CD14-positive monocyte (primary cell): Measurements from ENCODE around the gene SLC39A3. TPM values are rescaled to one million over a fixed set of nuclear protein-coding genes. Genes with fewer than 3 reads are reported as not detected.
A peak's percentile ranks its signal among the peaks of the same experiment; 100 is the strongest.

Experiments used
- DNase-seq, 3 donors: peaks; one replicate each; pipeline ENCODE4 v3.0.0-alpha.2; 2011 to 2022
- H2AFZ ChIP-seq: 2 replicates; pipeline ENCODE4 v1.6.0; 2012; ENCODE audit warnings: mild to moderate bottlenecking, low read depth, low read length, inconsistent platforms; ENCODE audit not compliant: insufficient read depth, poor library complexity, severe bottlenecking
- H3K27ac ChIP-seq, 2 donors: 1 replicate in 1 of 2; 2 replicates in 1 of 2; pipeline ENCODE4 v1.5.1; 2012 to 2013; ENCODE audit warnings: low read length in 2 of 2, control low read depth in 1 of 2, inconsistent platforms in 1 of 2, low read depth in 1 of 2, mild to moderate bottlenecking in 1 of 2
- H3K27me3 ChIP-seq, 2 donors: one replicate each; pipeline versions ENCODE4 v1.6.0 to v1.6.1; 2011 to 2013; ENCODE audit warnings: low read length in 2 of 2; ENCODE audit not compliant: control insufficient read depth in 2 of 2, insufficient read depth in 2 of 2
- H3K36me3 ChIP-seq, 2 donors: replicated peaks in 1 of 2; 1 replicate in 1 of 2; 2 replicates in 1 of 2; pipeline versions ENCODE4 v1.5.1 to v1.6.1; 2012 to 2013; ENCODE audit warnings: low read length in 2 of 2, control low read depth in 1 of 2, inconsistent platforms in 1 of 2, mild to moderate bottlenecking in 1 of 2; ENCODE audit not compliant: insufficient read depth in 2 of 2, control insufficient read depth in 1 of 2
- H3K4me1 ChIP-seq, 2 donors: 1 replicate in 1 of 2; 2 replicates in 1 of 2; pipeline versions ENCODE4 v1.5.1 to v1.6.1; 2012 to 2013; ENCODE audit warnings: low read length in 2 of 2, control low read depth in 1 of 2, inconsistent platforms in 1 of 2, mild to moderate bottlenecking in 1 of 2, moderate library complexity in 1 of 2; ENCODE audit not compliant: insufficient read depth in 2 of 2, control insufficient read depth in 1 of 2
- H3K4me2 ChIP-seq: replicated peaks from 2 replicates; pipeline ENCODE3; 2012; ENCODE audit warnings: low read length, moderate library complexity, mild to moderate bottlenecking; ENCODE audit not compliant: poor library complexity, severe bottlenecking; ENCODE audit errors: extremely low read depth
- H3K4me3 ChIP-seq, 3 experiments: fragments of 200-600 bp in 1 of 3; sonication (generic) in 1 of 3; replicated peaks in 1 of 3; 1 replicate in 2 of 3; 2 replicates in 1 of 3; pipeline ENCODE4 v1.5.1; 2011 to 2013; ENCODE audit warnings: low read length in 3 of 3, mild to moderate bottlenecking in 3 of 3, control low read depth in 2 of 3, low read depth in 2 of 3, inconsistent platforms in 1 of 3, moderate library complexity in 1 of 3
- H3K79me2 ChIP-seq: 2 replicates; pipeline ENCODE4 v1.6.0; 2012; ENCODE audit warnings: mild to moderate bottlenecking, control low read depth, inconsistent platforms, low read length, moderate library complexity; ENCODE audit not compliant: insufficient read depth
- H3K9ac ChIP-seq: 2 replicates; pipeline ENCODE4 v1.6.0; 2017; ENCODE audit warnings: low read length, mild to moderate bottlenecking; ENCODE audit not compliant: insufficient read depth, poor library complexity, severe bottlenecking
- H3K9me3 ChIP-seq, 2 donors: replicated peaks in 1 of 2; 1 replicate in 1 of 2; 2 replicates in 1 of 2; pipeline versions ENCODE4 v1.5.1 to v1.6.1; 2012 to 2013; ENCODE audit warnings: low read length in 2 of 2, control low read depth in 1 of 2; ENCODE audit not compliant: control insufficient read depth in 1 of 2, insufficient read depth in 1 of 2
- H4K20me1 ChIP-seq: 2 replicates; pipeline ENCODE4 v1.6.0; 2012; ENCODE audit warnings: mild to moderate bottlenecking, low read length, control low read depth, moderate library complexity; ENCODE audit not compliant: insufficient read depth
- H3K27ac Mint-ChIP-seq, 7 donors: one replicate each; pipeline ENCODE4 v1.8.0; 2020; ENCODE audit warnings: mild to moderate bottlenecking in 7 of 7, mixed read lengths in 7 of 7, moderate library complexity in 6 of 7, inconsistent platforms in 2 of 7
- H3K27me3 Mint-ChIP-seq, 3 donors: one replicate each; pipeline ENCODE4 v1.8.0; 2021 to 2022; ENCODE audit warnings: low read depth in 3 of 3, mild to moderate bottlenecking in 3 of 3, mixed read lengths in 3 of 3, moderate library complexity in 3 of 3, inconsistent platforms in 1 of 3
- H3K36me3 Mint-ChIP-seq, 2 donors: one replicate each; pipeline ENCODE4 v1.8.0; 2020; ENCODE audit warnings: mixed read lengths in 2 of 2, inconsistent platforms in 1 of 2, mild to moderate bottlenecking in 1 of 2
- H3K4me1 Mint-ChIP-seq: one replicate; pipeline ENCODE4 v1.8.0; 2020; ENCODE audit warnings: mild to moderate bottlenecking, mixed read lengths
- H3K4me3 Mint-ChIP-seq, 2 donors: one replicate each; pipeline ENCODE4 v1.8.0; 2020; ENCODE audit warnings: mild to moderate bottlenecking in 2 of 2, mixed read lengths in 2 of 2, moderate library complexity in 1 of 2
- H3K9me3 Mint-ChIP-seq, 7 donors: one replicate each; pipeline ENCODE4 v1.8.0; 2020 to 2022; ENCODE audit warnings: mixed read lengths in 7 of 7, mild to moderate bottlenecking in 6 of 7, moderate library complexity in 6 of 7, inconsistent platforms in 2 of 7
- CTCF ChIP-seq: fragments of 200-600 bp; IDR thresholded peaks from one replicate; pipeline ENCODE4 v1.8.0; 2022; ENCODE audit warnings: antibody characterized with exemption, mild to moderate bottlenecking
- WGBS: methylation state at CpG from one replicate; pipeline ENCODE4 v1.1.5; 2013; ENCODE audit warnings: missing lambda C conversion rate; ENCODE audit not compliant: insufficient coverage; 5-methylcytosine and 5-hydroxymethylcytosine counted together
- intact Hi-C, 2 donors: fragments of 100-400 bp; cut with micrococcal nuclease; formaldehyde crosslinking; loops; one replicate each; pipeline versions ENCODE4 v1.15.0 to v1.15.1; 2023
- polyA plus RNA-seq, 3 donors: library from polyadenylated mRNA; depleted of rRNA in 1 of 3; unstranded in 2 of 3; stranded (reverse) in 1 of 3; fragments of 300-500 nt in 2 of 3; fragments of >200 nt in 1 of 3; fragmentation: Illumina TruSeq in 2 of 3; gene quantifications; 1 replicate in 2 of 3; 2 replicates in 1 of 3; pipeline ENCODE4 v1.2.3, GENCODE V29; 2012 to 2021

The SLC39A3 gene
- polyA plus RNA-seq, 3 donors, result 14.2 to 39.5 (median 37.0) TPM

- no peak for TF ChIP-seq CTCF
- Mint-ChIP-seq H3K9me3 (peaks cover 11 to 20% (median 13%) of the 10 kb centered on the region in 7 donors), H3K27me3 (peaks cover 17 to 41% (median 19%) of the 10 kb centered on the region in 3 donors), H3K27ac (no peak overlapping the region), H3K4me3 (peak overlapping the region in 1 of 2 donors; percentile 31), H3K36me3 (no peaks in the 10 kb centered on the region), H3K4me1 (peaks cover 8% of the 10 kb centered on the region)
- no peak overlapping the region for H3K9ac ChIP-seq
- 97% methylated on average over 10 of the region's 19 CpGs for WGBS
- no peaks in the 10 kb centered on the region for H4K20me1 ChIP-seq
- no peak overlapping the region for H3K4me3 ChIP-seq
- H2AFZ ChIP-seq, result no peak overlapping the region
- peaks cover 10 to 18% of the 10 kb centered on the region in 2 donors for H3K27me3 ChIP-seq
- intact Hi-C loops, result no loop called here
- H3K79me2 ChIP-seq, result no peaks in the 10 kb centered on the region
- H3K4me2 ChIP-seq, result no peak overlapping the region
- H3K27ac ChIP-seq, result no peak overlapping the region
- H3K36me3 ChIP-seq, result no peaks in the 10 kb centered on the region
- H3K9me3 ChIP-seq, result peaks cover 14 to 21% of the 10 kb centered on the region in 2 donors
- no peak for DNase-seq
- peaks cover 5 to 10% of the 10 kb centered on the region in 2 donors for H3K4me1 ChIP-seq
These were observed 23.6 kb downstream of the SLC39A3 start for GRCh38 chr19:2716275-2716650.

DNA sequence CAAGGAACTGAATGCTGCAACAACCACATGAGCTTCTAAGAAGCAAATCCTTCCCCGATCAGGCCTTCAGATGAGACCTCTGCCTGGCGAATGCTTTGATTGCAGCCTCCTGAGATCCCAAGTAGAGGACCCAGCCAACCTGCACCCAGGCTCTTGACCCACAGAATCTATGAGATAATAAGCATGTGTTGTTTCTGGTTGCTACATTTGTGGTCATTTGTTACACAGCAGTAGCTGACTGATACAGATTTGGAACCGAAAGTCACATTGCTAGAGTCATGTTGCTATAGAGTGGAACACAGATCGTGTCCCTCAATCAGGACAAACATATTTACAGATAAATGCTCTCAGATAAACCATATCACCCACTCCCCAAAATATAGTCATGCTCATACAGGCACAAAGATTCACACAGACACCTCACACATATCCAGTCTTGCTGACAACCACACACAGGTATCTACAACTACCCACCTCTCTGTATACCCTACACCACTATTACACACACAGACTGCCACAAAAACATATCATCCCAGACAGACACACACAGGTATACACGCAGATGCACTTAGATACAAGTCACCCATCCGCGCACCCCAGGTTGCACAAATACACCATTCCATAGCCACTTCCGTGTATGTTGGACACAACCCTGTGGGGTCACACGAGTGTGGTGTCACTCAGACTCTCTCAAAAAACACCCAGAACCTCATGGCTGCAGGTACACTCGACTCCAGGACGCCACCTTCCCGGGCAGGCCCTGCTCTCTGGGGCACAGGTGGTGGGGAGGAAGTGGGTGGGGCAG is 24.1 kb downstream of the SLC39A3 start:
- no peaks in the 10 kb centered on the region for H4K20me1 ChIP-seq
- no peaks in the 10 kb centered on the region for H3K79me2 ChIP-seq
- Mint-ChIP-seq H3K4me3 (no peak overlapping the region), H3K27me3 (peaks cover 17 to 39% (median 19%) of the 10 kb centered on the region in 3 donors), H3K4me1 (peaks cover 14% of the 10 kb centered on the region), H3K9me3 (peaks cover 11 to 22% (median 13%) of the 10 kb centered on the region in 7 donors), H3K36me3 (no peaks in the 10 kb centered on the region), H3K27ac (no peak overlapping the region)
- H3K4me2 ChIP-seq, result no peak overlapping the region
- H3K9ac ChIP-seq, result no peak overlapping the region
- peaks cover 10 to 16% of the 10 kb centered on the region in 2 donors for H3K27me3 ChIP-seq
- 94% methylated on average over 7 of the region's 12 CpGs for WGBS
- no peaks in the 10 kb centered on the region for H3K36me3 ChIP-seq
- intact Hi-C loops, result no loop called here
- no peak overlapping the region for H2AFZ ChIP-seq
- H3K4me1 ChIP-seq, result peaks cover 3 to 15% of the 10 kb centered on the region in 2 donors
- peaks cover 14 to 21% of the 10 kb centered on the region in 2 donors for H3K9me3 ChIP-seq
- no peak overlapping the region for H3K4me3 ChIP-seq
- no peak for DNase-seq
- no peak overlapping the region for H3K27ac ChIP-seq
- TF ChIP-seq CTCF, result no peak
